ENCODE measurements around the gene FAM83F. TPM values are rescaled to one million over a fixed set of nuclear protein-coding genes. Genes with fewer than 3 reads are reported as not detected.

The FAM83F gene
- total and polyA plus RNA-seq, 8 donors, result 0.15 to 0.73 (median 0.26) TPM

DNA sequence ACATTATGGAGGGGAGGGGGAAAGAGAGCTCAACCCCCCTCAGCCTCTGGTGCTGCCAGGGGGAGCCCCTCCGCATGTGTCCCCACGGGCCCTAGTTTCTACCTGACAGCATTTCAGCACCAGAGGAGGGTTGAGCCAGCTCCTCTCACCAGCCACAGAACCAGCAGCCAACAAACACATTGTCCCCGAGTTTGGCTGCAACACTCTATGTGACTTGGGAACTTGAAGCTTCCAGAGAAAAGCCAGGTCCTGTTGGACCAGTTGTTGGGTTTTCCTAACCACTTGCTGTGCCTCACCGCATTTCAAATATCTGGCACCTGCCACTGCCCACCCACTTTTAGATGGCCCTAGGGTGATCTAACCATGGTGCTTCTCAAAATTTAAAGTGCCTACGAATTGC is 21.1 kb upstream of the FAM83F start:
- intact Hi-C loops (cut with DNase I), result no loop called here
- no peak overlapping the region for H3K27ac ChIP-seq
- H3K4me3 ChIP-seq, result no peak overlapping the region
- H3K27me3 ChIP-seq, result peaks cover 0 to 77% of the 10 kb centered on the region in 2 donors
- no peaks in the 10 kb centered on the region for H3K36me3 ChIP-seq
- DNase-seq (no peak), ATAC-seq (no peak)
- H3K4me1 ChIP-seq, result no peaks in the 10 kb centered on the region
- no peaks in the 10 kb centered on the region for H3K9me3 ChIP-seq
- TF ChIP-seq, protein P1, sequence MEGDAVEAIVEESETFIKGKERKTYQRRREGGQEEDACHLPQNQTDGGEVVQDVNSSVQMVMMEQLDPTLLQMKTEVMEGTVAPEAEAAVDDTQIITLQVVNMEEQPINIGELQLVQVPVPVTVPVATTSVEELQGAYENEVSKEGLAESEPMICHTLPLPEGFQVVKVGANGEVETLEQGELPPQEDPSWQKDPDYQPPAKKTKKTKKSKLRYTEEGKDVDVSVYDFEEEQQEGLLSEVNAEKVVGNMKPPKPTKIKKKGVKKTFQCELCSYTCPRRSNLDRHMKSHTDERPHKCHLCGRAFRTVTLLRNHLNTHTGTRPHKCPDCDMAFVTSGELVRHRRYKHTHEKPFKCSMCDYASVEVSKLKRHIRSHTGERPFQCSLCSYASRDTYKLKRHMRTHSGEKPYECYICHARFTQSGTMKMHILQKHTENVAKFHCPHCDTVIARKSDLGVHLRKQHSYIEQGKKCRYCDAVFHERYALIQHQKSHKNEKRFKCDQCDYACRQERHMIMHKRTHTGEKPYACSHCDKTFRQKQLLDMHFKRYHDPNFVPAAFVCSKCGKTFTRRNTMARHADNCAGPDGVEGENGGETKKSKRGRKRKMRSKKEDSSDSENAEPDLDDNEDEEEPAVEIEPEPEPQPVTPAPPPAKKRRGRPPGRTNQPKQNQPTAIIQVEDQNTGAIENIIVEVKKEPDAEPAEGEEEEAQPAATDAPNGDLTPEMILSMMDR (IDR thresholded peaks at IDR 0.05), result no peak

DNA sequence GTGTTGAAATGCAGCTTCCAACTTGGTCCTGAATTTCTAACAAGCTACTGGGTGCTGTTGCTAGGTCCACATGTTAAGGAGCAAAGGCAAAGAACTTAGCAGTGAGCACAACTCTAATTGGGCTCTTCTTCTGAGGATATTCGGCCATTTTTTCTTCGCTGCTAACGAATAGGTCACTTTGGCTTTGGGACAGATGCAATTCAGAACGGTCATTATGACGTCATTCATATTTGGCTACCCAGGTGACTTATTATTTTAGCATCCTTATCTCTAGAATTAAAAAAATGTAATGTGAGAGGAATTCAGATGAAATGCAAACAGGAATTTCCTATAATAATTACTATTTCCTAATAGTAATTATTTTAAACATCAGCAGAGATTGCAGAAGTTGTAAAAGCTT is 20.7 kb upstream of the FAM83F start:
- H3K27me3 ChIP-seq, result peaks cover 0 to 81% of the 10 kb centered on the region in 2 donors
- no peaks in the 10 kb centered on the region for H3K36me3 ChIP-seq
- no peak overlapping the region for H3K27ac ChIP-seq
- TF ChIP-seq, protein P1 (IDR thresholded peaks at IDR 0.05), result no peak
- H3K4me3 ChIP-seq, result no peak overlapping the region
- no peak for ATAC-seq
- intact Hi-C loops (cut with DNase I), result no loop called here
- DNase-seq, result no peak
- H3K4me1 ChIP-seq, result no peaks in the 10 kb centered on the region
- no peaks in the 10 kb centered on the region for H3K9me3 ChIP-seq

DNA sequence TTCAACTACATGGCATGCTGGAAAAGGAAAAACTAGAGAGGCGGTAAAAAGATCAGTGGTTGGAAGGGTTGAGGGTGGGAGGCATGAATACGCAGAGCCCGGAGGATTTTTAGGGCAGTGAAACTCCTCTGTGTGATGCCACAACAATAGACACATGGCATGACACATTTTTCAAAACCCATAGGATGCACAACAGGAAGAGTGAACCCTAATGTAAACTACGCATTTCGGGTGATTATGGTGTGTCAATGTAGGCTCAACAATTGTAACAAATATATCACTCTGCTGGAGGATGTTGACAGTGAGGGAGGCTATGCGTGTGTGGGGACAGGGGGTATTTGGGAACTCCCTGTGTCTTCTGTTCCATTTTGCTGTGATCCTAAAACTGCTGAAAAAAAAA is 15.7 kb upstream of the FAM83F start:
- H3K9me3 ChIP-seq, result no peaks in the 10 kb centered on the region
- H3K27me3 ChIP-seq, result peaks cover 0 to 95% of the 10 kb centered on the region in 2 donors
- no peaks in the 10 kb centered on the region for H3K36me3 ChIP-seq
- DNase-seq (no peak), ATAC-seq (no peak)
- TF ChIP-seq, protein P1 (IDR thresholded peaks at IDR 0.05), result no peak
- H3K4me3 ChIP-seq, result no peak overlapping the region
- no peaks in the 10 kb centered on the region for H3K4me1 ChIP-seq
- intact Hi-C loops (cut with DNase I), result no loop called here
- no peak overlapping the region for H3K27ac ChIP-seq

DNA sequence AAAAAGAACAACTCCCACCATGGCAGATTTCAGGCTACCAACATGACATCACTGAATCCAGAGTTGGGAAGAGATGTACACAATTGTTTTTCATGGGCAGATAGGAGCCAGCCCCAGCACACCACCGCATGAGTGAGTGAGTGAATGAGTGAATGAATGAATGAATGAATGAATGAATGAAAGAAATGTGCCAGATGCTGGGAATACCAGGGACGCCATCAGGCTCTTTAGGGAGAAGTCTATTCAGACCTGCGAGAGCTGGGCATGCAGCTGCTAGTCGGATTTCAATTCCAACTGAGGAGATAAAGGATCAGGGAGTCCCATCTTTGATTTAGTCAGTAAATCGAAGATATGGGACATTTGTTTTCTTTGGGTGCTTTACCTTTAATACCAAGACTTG is 15.3 kb upstream of the FAM83F start:
- ATAC-seq (no peak), DNase-seq (no peak)
- TF ChIP-seq, protein P1 (IDR thresholded peaks at IDR 0.05), result no peak
- peaks cover 0 to 96% of the 10 kb centered on the region in 2 donors for H3K27me3 ChIP-seq
- H3K4me3 ChIP-seq, result no peak overlapping the region
- no peaks in the 10 kb centered on the region for H3K4me1 ChIP-seq
- intact Hi-C loops (cut with DNase I), result no loop called here
- H3K27ac ChIP-seq, result no peak overlapping the region
- no peaks in the 10 kb centered on the region for H3K9me3 ChIP-seq
- no peaks in the 10 kb centered on the region for H3K36me3 ChIP-seq

DNA sequence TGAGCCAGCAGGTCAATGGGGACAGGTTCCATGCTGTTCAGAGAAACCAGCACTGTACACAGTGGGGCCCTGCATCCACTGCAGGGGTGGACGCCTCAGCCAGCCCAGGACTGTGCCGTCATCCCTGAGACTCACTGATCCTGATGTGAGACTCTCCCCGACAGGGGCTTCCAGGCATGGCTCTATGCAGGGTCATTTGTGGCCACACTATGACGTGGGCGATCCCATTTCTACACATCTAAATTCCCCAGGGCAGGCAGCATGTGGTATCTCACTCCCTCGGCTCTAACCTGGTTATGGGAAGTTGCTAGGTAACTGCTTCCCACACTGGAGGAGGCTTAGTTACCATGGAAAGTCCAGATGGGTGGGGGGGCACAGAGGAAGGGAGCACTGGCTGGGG is 14.2 kb upstream of the FAM83F start:
- TF ChIP-seq, protein P1 (IDR thresholded peaks at IDR 0.05), result no peak
- Histone ChIP-seq H3K4me3 (no peak overlapping the region), H3K27me3 (peaks cover 0 to 96% of the 10 kb centered on the region in 2 donors), H3K27ac (no peak overlapping the region), H3K36me3 (no peaks in the 10 kb centered on the region), H3K9me3 (no peaks in the 10 kb centered on the region), H3K4me1 (no peaks in the 10 kb centered on the region)
- intact Hi-C loops (cut with DNase I), result no loop called here
- DNase-seq (no peak), ATAC-seq (no peak)
